CD14-positive monocyte (primary cell): ENCODE results near the gene IL1A. TPM values are rescaled to one million over a fixed set of nuclear protein-coding genes. Genes with fewer than 3 reads are reported as not detected.

Experiments
- DNase-seq, 3 donors: peaks; one replicate each; pipeline ENCODE4 v3.0.0-alpha.2; 2011 to 2022
- H2AFZ ChIP-seq: 2 replicates; pipeline ENCODE4 v1.6.0; 2012; ENCODE audit warnings: mild to moderate bottlenecking, low read depth, low read length, inconsistent platforms; ENCODE audit not compliant: insufficient read depth, poor library complexity, severe bottlenecking
- H3K27ac ChIP-seq, 2 donors: 1 replicate in 1 of 2; 2 replicates in 1 of 2; pipeline ENCODE4 v1.5.1; 2012 to 2013; ENCODE audit warnings: low read length in 2 of 2, control low read depth in 1 of 2, inconsistent platforms in 1 of 2, low read depth in 1 of 2, mild to moderate bottlenecking in 1 of 2
- H3K27me3 ChIP-seq, 2 donors: one replicate each; pipeline versions ENCODE4 v1.6.0 to v1.6.1; 2011 to 2013; ENCODE audit warnings: low read length in 2 of 2; ENCODE audit not compliant: control insufficient read depth in 2 of 2, insufficient read depth in 2 of 2
- H3K36me3 ChIP-seq, 2 donors: replicated peaks in 1 of 2; 1 replicate in 1 of 2; 2 replicates in 1 of 2; pipeline versions ENCODE4 v1.5.1 to v1.6.1; 2012 to 2013; ENCODE audit warnings: low read length in 2 of 2, control low read depth in 1 of 2, inconsistent platforms in 1 of 2, mild to moderate bottlenecking in 1 of 2; ENCODE audit not compliant: insufficient read depth in 2 of 2, control insufficient read depth in 1 of 2
- H3K4me1 ChIP-seq, 2 donors: 1 replicate in 1 of 2; 2 replicates in 1 of 2; pipeline versions ENCODE4 v1.5.1 to v1.6.1; 2012 to 2013; ENCODE audit warnings: low read length in 2 of 2, control low read depth in 1 of 2, inconsistent platforms in 1 of 2, mild to moderate bottlenecking in 1 of 2, moderate library complexity in 1 of 2; ENCODE audit not compliant: insufficient read depth in 2 of 2, control insufficient read depth in 1 of 2
- H3K4me2 ChIP-seq: replicated peaks from 2 replicates; pipeline ENCODE3; 2012; ENCODE audit warnings: low read length, moderate library complexity, mild to moderate bottlenecking; ENCODE audit not compliant: poor library complexity, severe bottlenecking; ENCODE audit errors: extremely low read depth
- H3K4me3 ChIP-seq, 3 experiments: fragments of 200-600 bp in 1 of 3; sonication (generic) in 1 of 3; replicated peaks in 1 of 3; 1 replicate in 2 of 3; 2 replicates in 1 of 3; pipeline ENCODE4 v1.5.1; 2011 to 2013; ENCODE audit warnings: low read length in 3 of 3, mild to moderate bottlenecking in 3 of 3, control low read depth in 2 of 3, low read depth in 2 of 3, inconsistent platforms in 1 of 3, moderate library complexity in 1 of 3
- H3K79me2 ChIP-seq: 2 replicates; pipeline ENCODE4 v1.6.0; 2012; ENCODE audit warnings: mild to moderate bottlenecking, control low read depth, inconsistent platforms, low read length, moderate library complexity; ENCODE audit not compliant: insufficient read depth
- H3K9ac ChIP-seq: 2 replicates; pipeline ENCODE4 v1.6.0; 2017; ENCODE audit warnings: low read length, mild to moderate bottlenecking; ENCODE audit not compliant: insufficient read depth, poor library complexity, severe bottlenecking
- H3K9me3 ChIP-seq, 2 donors: replicated peaks in 1 of 2; 1 replicate in 1 of 2; 2 replicates in 1 of 2; pipeline versions ENCODE4 v1.5.1 to v1.6.1; 2012 to 2013; ENCODE audit warnings: low read length in 2 of 2, control low read depth in 1 of 2; ENCODE audit not compliant: control insufficient read depth in 1 of 2, insufficient read depth in 1 of 2
- H4K20me1 ChIP-seq: 2 replicates; pipeline ENCODE4 v1.6.0; 2012; ENCODE audit warnings: mild to moderate bottlenecking, low read length, control low read depth, moderate library complexity; ENCODE audit not compliant: insufficient read depth
- H3K27ac Mint-ChIP-seq, 7 donors: one replicate each; pipeline ENCODE4 v1.8.0; 2020; ENCODE audit warnings: mild to moderate bottlenecking in 7 of 7, mixed read lengths in 7 of 7, moderate library complexity in 6 of 7, inconsistent platforms in 2 of 7
- H3K27me3 Mint-ChIP-seq, 3 donors: one replicate each; pipeline ENCODE4 v1.8.0; 2021 to 2022; ENCODE audit warnings: low read depth in 3 of 3, mild to moderate bottlenecking in 3 of 3, mixed read lengths in 3 of 3, moderate library complexity in 3 of 3, inconsistent platforms in 1 of 3
- H3K36me3 Mint-ChIP-seq, 2 donors: one replicate each; pipeline ENCODE4 v1.8.0; 2020; ENCODE audit warnings: mixed read lengths in 2 of 2, inconsistent platforms in 1 of 2, mild to moderate bottlenecking in 1 of 2
- H3K4me1 Mint-ChIP-seq: one replicate; pipeline ENCODE4 v1.8.0; 2020; ENCODE audit warnings: mild to moderate bottlenecking, mixed read lengths
- H3K4me3 Mint-ChIP-seq, 2 donors: one replicate each; pipeline ENCODE4 v1.8.0; 2020; ENCODE audit warnings: mild to moderate bottlenecking in 2 of 2, mixed read lengths in 2 of 2, moderate library complexity in 1 of 2
- H3K9me3 Mint-ChIP-seq, 7 donors: one replicate each; pipeline ENCODE4 v1.8.0; 2020 to 2022; ENCODE audit warnings: mixed read lengths in 7 of 7, mild to moderate bottlenecking in 6 of 7, moderate library complexity in 6 of 7, inconsistent platforms in 2 of 7
- CTCF ChIP-seq: fragments of 200-600 bp; IDR thresholded peaks from one replicate; pipeline ENCODE4 v1.8.0; 2022; ENCODE audit warnings: antibody characterized with exemption, mild to moderate bottlenecking
- WGBS: methylation state at CpG from one replicate; pipeline ENCODE4 v1.1.5; 2013; ENCODE audit warnings: missing lambda C conversion rate; ENCODE audit not compliant: insufficient coverage; 5-methylcytosine and 5-hydroxymethylcytosine counted together
- intact Hi-C, 2 donors: fragments of 100-400 bp; cut with micrococcal nuclease; formaldehyde crosslinking; loops; one replicate each; pipeline versions ENCODE4 v1.15.0 to v1.15.1; 2023
- polyA plus RNA-seq, 3 donors: library from polyadenylated mRNA; depleted of rRNA in 1 of 3; unstranded in 2 of 3; stranded (reverse) in 1 of 3; fragments of 300-500 nt in 2 of 3; fragments of >200 nt in 1 of 3; fragmentation: Illumina TruSeq in 2 of 3; gene quantifications; 1 replicate in 2 of 3; 2 replicates in 1 of 3; pipeline ENCODE4 v1.2.3, GENCODE V29; 2012 to 2021

Gene IL1A
- polyA plus RNA-seq, 3 donors = 0.26 to 0.83 TPM; not detected in 1

- no peak overlapping the region for H3K27ac Mint-ChIP-seq
- peaks cover 29% of the 10 kb centered on the region for H3K4me1 Mint-ChIP-seq
- H4K20me1 ChIP-seq = no peaks in the 10 kb centered on the region
- no peak overlapping the region for H2AFZ ChIP-seq
- TF ChIP-seq CTCF = no peak
- H3K4me2 ChIP-seq = no peak overlapping the region
- H3K4me3 ChIP-seq = no peak overlapping the region
- H3K27me3 Mint-ChIP-seq = peaks cover 0 to 9% (median 7%) of the 10 kb centered on the region in 3 donors
- peaks cover 0 to 5% (median 0%) of the 10 kb centered on the region in 7 donors for H3K9me3 Mint-ChIP-seq
- no peak overlapping the region for H3K27ac ChIP-seq
- no peak overlapping the region for H3K4me3 Mint-ChIP-seq
- DNase-seq = no peak
- H3K79me2 ChIP-seq = no peaks in the 10 kb centered on the region
- H3K36me3 ChIP-seq = no peaks in the 10 kb centered on the region
- no peaks in the 10 kb centered on the region for H3K36me3 Mint-ChIP-seq
- WGBS = 98% methylated on average over 5 of the region's 10 CpGs
- intact Hi-C loops = no loop called here
- no peaks in the 10 kb centered on the region for H3K27me3 ChIP-seq
- H3K9ac ChIP-seq = no peak overlapping the region
- H3K4me1 ChIP-seq = peaks cover 24 to 33% of the 10 kb centered on the region in 2 donors
- H3K9me3 ChIP-seq = no peaks in the 10 kb centered on the region
These were observed 29.1 kb upstream of the IL1A start for GRCh38 chr2:112813280-112813966.

GRCh38 chr2:112812318-112813267 lies 28.3 kb upstream of the IL1A start:
- Histone ChIP-seq H3K36me3 (no peaks in the 10 kb centered on the region), H2AFZ (no peak overlapping the region), H3K4me2 (peak overlapping the region; percentile 24), H4K20me1 (no peaks in the 10 kb centered on the region), H3K9ac (no peak overlapping the region), H3K27ac (peak overlapping the region in 1 of 2 donors; percentile 32), H3K4me1 (peaks cover 24 to 33% of the 10 kb centered on the region in 2 donors), H3K4me3 (no peak overlapping the region), H3K27me3 (no peaks in the 10 kb centered on the region), H3K79me2 (no peaks in the 10 kb centered on the region), H3K9me3 (no peaks in the 10 kb centered on the region)
- peak overlapping the region in 6 of 7 donors; percentile 34 to 87 (median 50) for H3K27ac Mint-ChIP-seq
- peaks cover 0 to 10% (median 7%) of the 10 kb centered on the region in 3 donors for H3K27me3 Mint-ChIP-seq
- H3K36me3 Mint-ChIP-seq = no peaks in the 10 kb centered on the region
- peak in 1 of 3 donors; percentile 56 for DNase-seq
- peaks cover 0 to 6% (median 1%) of the 10 kb centered on the region in 7 donors for H3K9me3 Mint-ChIP-seq
- peaks cover 29% of the 10 kb centered on the region for H3K4me1 Mint-ChIP-seq
- 96% methylated on average over 5 of the region's 14 CpGs for WGBS
- no peak for TF ChIP-seq CTCF
- intact Hi-C loops = no loop called here
- H3K4me3 Mint-ChIP-seq = peak overlapping the region in 1 of 2 donors; percentile 18
